Measurements from ENCODE around the gene ENDOG.
"Not testable (repeated sequence)": the region's sequence is repeated elsewhere in the genome, so short reads cannot be mapped to it uniquely, and the experiment has no call there.

GRCh38 chr9:128852646-128853045 lies 34.3 kb downstream of the ENDOG start:
- not testable (repeated sequence) for TF ChIP-seq CTCF, POLR2A (IDR thresholded peaks at IDR 0.05)

Measured in Peyer's patch (tissue), 4 donors.